ENCODE data around the gene OR2AG1. TPM values are rescaled to one million over a fixed set of nuclear protein-coding genes. Genes with fewer than 3 reads are reported as not detected.

Gene OR2AG1
- total RNA-seq (not detected), polyA plus RNA-seq (ENCODE audit: insufficient read length in 2 of 2) (under 1 TPM in 1 of 2 donors, not detected in 1; 0.05 TPM)
- long read RNA-seq, donor 1 = 0 reads
- long read RNA-seq, donor 2 = 0 reads
- long read RNA-seq, donor 3 = 0 reads
- long read RNA-seq, donor 4 = 0 reads

GRCh38 chr11:6782720-6783119 lies at the start of gene OR2AG1:
Gene OR2AG1, plus strand, starts transcription at chr11:6783020. Its CDS starts 2,018 bp downstream, at chr11:6785038.
- Histone ChIP-seq H3K9me3 (ENCODE audit: control insufficient read depth, insufficient read depth, low read length) (no peaks in the 10 kb centered on the region), H3K27ac (ENCODE audit: low read depth, low read length) (no peak within 1 kb of the TSS), H3K4me3 (ENCODE audit: low read depth, low read length) (no peak within 1 kb of the TSS), H3K27me3 (ENCODE audit: control insufficient read depth, insufficient read depth, low read length) (no peaks in the 10 kb centered on the region), H3K36me3 (ENCODE audit: control insufficient read depth, insufficient read depth, low read length) (no peaks in the 10 kb centered on the region), H3K4me1 (ENCODE audit: control insufficient read depth, insufficient read depth, low read length) (no peaks in the 10 kb centered on the region)
- 61% methylated on average over 2 of the region's 2 CpGs for WGBS (ENCODE audit: insufficient coverage)
- no peak for DNase-seq (ENCODE audit: low read depth in 4 of 6, low spot score in 6 of 6)

GRCh38 chr11:6733326-6734275 lies 49.2 kb upstream of the OR2AG1 start:
- H3K4me3 ChIP-seq (ENCODE audit: low read depth, low read length) = no peak overlapping the region
- no peak for DNase-seq (ENCODE audit: low read depth in 4 of 6, low spot score in 6 of 6)
- WGBS (ENCODE audit: insufficient coverage) = 100% methylated on average over 1 of the region's 3 CpGs

GRCh38 chr11:6734616-6735015 lies 48.2 kb upstream of the OR2AG1 start:
- Histone ChIP-seq H3K36me3 (ENCODE audit: control insufficient read depth, insufficient read depth, low read length) (no peaks in the 10 kb centered on the region), H3K27ac (ENCODE audit: low read depth, low read length) (no peak overlapping the region), H3K9me3 (ENCODE audit: control insufficient read depth, insufficient read depth, low read length) (no peaks in the 10 kb centered on the region), H3K27me3 (ENCODE audit: control insufficient read depth, insufficient read depth, low read length) (no peaks in the 10 kb centered on the region), H3K4me1 (ENCODE audit: control insufficient read depth, insufficient read depth, low read length) (no peaks in the 10 kb centered on the region), H3K4me3 (ENCODE audit: low read depth, low read length) (no peak overlapping the region)
- DNase-seq (ENCODE audit: low read depth in 4 of 6, low spot score in 6 of 6) = no peak
- WGBS (ENCODE audit: insufficient coverage) = no CpG with 5 or more reads among the region's 3 CpGs

More at GRCh38 chr11:6733326-6734275, 49.2 kb upstream of the OR2AG1 start:
- Histone ChIP-seq H3K27ac (ENCODE audit: low read depth, low read length) (no peak overlapping the region), H3K36me3 (ENCODE audit: control insufficient read depth, insufficient read depth, low read length) (no peaks in the 10 kb centered on the region), H3K27me3 (ENCODE audit: control insufficient read depth, insufficient read depth, low read length) (no peaks in the 10 kb centered on the region), H3K9me3 (ENCODE audit: control insufficient read depth, insufficient read depth, low read length) (no peaks in the 10 kb centered on the region), H3K4me1 (ENCODE audit: control insufficient read depth, insufficient read depth, low read length) (no peaks in the 10 kb centered on the region)

GRCh38 chr11:6735306-6735705 lies 47.5 kb upstream of the OR2AG1 start:
- no peaks in the 10 kb centered on the region for H3K9me3 ChIP-seq (ENCODE audit: control insufficient read depth, insufficient read depth, low read length)
- no CpG with 5 or more reads among the region's 3 CpGs for WGBS (ENCODE audit: insufficient coverage)
- peak in 1 of 6 donors; percentile 5 for DNase-seq (ENCODE audit: low read depth in 4 of 6, low spot score in 6 of 6)
- no peaks in the 10 kb centered on the region for H3K4me1 ChIP-seq (ENCODE audit: control insufficient read depth, insufficient read depth, low read length)
- no peak overlapping the region for H3K27ac ChIP-seq (ENCODE audit: low read depth, low read length)
- no peaks in the 10 kb centered on the region for H3K27me3 ChIP-seq (ENCODE audit: control insufficient read depth, insufficient read depth, low read length)
- no peaks in the 10 kb centered on the region for H3K36me3 ChIP-seq (ENCODE audit: control insufficient read depth, insufficient read depth, low read length)
- H3K4me3 ChIP-seq (ENCODE audit: low read depth, low read length) = no peak overlapping the region

GRCh38 chr11:6736495-6737121 lies 46.2 kb upstream of the OR2AG1 start:
- H3K4me3 ChIP-seq (ENCODE audit: low read depth, low read length) = no peak overlapping the region
- no peaks in the 10 kb centered on the region for H3K36me3 ChIP-seq (ENCODE audit: control insufficient read depth, insufficient read depth, low read length)
- no peaks in the 10 kb centered on the region for H3K4me1 ChIP-seq (ENCODE audit: control insufficient read depth, insufficient read depth, low read length)
- DNase-seq (ENCODE audit: low read depth in 4 of 6, low spot score in 6 of 6) = no peak
- no peaks in the 10 kb centered on the region for H3K9me3 ChIP-seq (ENCODE audit: control insufficient read depth, insufficient read depth, low read length)
- WGBS (ENCODE audit: insufficient coverage) = 44% methylated on average over 1 of the region's 3 CpGs
- no peak overlapping the region for H3K27ac ChIP-seq (ENCODE audit: low read depth, low read length)
- H3K27me3 ChIP-seq (ENCODE audit: control insufficient read depth, insufficient read depth, low read length) = no peaks in the 10 kb centered on the region

- Histone ChIP-seq H3K27ac (ENCODE audit: low read depth, low read length) (no peak overlapping the region), H3K36me3 (ENCODE audit: control insufficient read depth, insufficient read depth, low read length) (no peaks in the 10 kb centered on the region), H3K9me3 (ENCODE audit: control insufficient read depth, insufficient read depth, low read length) (no peaks in the 10 kb centered on the region), H3K4me1 (ENCODE audit: control insufficient read depth, insufficient read depth, low read length) (no peaks in the 10 kb centered on the region), H3K27me3 (ENCODE audit: control insufficient read depth, insufficient read depth, low read length) (no peaks in the 10 kb centered on the region), H3K4me3 (ENCODE audit: low read depth, low read length) (no peak overlapping the region)
- DNase-seq (ENCODE audit: low read depth in 4 of 6, low spot score in 6 of 6) = peak in 2 of 6 donors; percentile 45 to 59
- 83% methylated on average over 1 of the region's 2 CpGs for WGBS (ENCODE audit: insufficient coverage)
Measured at GRCh38 chr11:6737872-6738466, 44.9 kb upstream of the OR2AG1 start.

- Histone ChIP-seq H3K4me1 (ENCODE audit: control insufficient read depth, insufficient read depth, low read length) (no peaks in the 10 kb centered on the region), H3K27ac (ENCODE audit: low read depth, low read length) (no peak overlapping the region), H3K27me3 (ENCODE audit: control insufficient read depth, insufficient read depth, low read length) (no peaks in the 10 kb centered on the region), H3K4me3 (ENCODE audit: low read depth, low read length) (no peak overlapping the region), H3K36me3 (ENCODE audit: control insufficient read depth, insufficient read depth, low read length) (no peaks in the 10 kb centered on the region), H3K9me3 (ENCODE audit: control insufficient read depth, insufficient read depth, low read length) (no peaks in the 10 kb centered on the region)
- DNase-seq (ENCODE audit: low read depth in 4 of 6, low spot score in 6 of 6) = no peak
- no CpG with 5 or more reads among the region's 1 CpG for WGBS (ENCODE audit: insufficient coverage)
Measured at GRCh38 chr11:6738590-6738989, 44.2 kb upstream of the OR2AG1 start.

- no peaks in the 10 kb centered on the region for H3K9me3 ChIP-seq (ENCODE audit: control insufficient read depth, insufficient read depth, low read length)
- H3K27me3 ChIP-seq (ENCODE audit: control insufficient read depth, insufficient read depth, low read length) = no peaks in the 10 kb centered on the region
- WGBS (ENCODE audit: insufficient coverage) = 64% methylated on average over 5 of the region's 7 CpGs
- no peaks in the 10 kb centered on the region for H3K36me3 ChIP-seq (ENCODE audit: control insufficient read depth, insufficient read depth, low read length)
- H3K4me3 ChIP-seq (ENCODE audit: low read depth, low read length) = no peak overlapping the region
- peak in 1 of 6 donors; percentile 9 for DNase-seq (ENCODE audit: low read depth in 4 of 6, low spot score in 6 of 6)
- no peak overlapping the region for H3K27ac ChIP-seq (ENCODE audit: low read depth, low read length)
- H3K4me1 ChIP-seq (ENCODE audit: control insufficient read depth, insufficient read depth, low read length) = no peaks in the 10 kb centered on the region
Measured at GRCh38 chr11:6742260-6742659, 40.6 kb upstream of the OR2AG1 start.

- Histone ChIP-seq H3K36me3 (ENCODE audit: control insufficient read depth, insufficient read depth, low read length) (no peaks in the 10 kb centered on the region), H3K27ac (ENCODE audit: low read depth, low read length) (no peak overlapping the region)
Measured at GRCh38 chr11:6745018-6745417, 37.8 kb upstream of the OR2AG1 start.

More at GRCh38 chr11:6745018-6745417, 37.8 kb upstream of the OR2AG1 start:
- Histone ChIP-seq H3K4me1 (ENCODE audit: control insufficient read depth, insufficient read depth, low read length) (no peaks in the 10 kb centered on the region), H3K27me3 (ENCODE audit: control insufficient read depth, insufficient read depth, low read length) (no peaks in the 10 kb centered on the region), H3K4me3 (ENCODE audit: low read depth, low read length) (no peak overlapping the region), H3K9me3 (ENCODE audit: control insufficient read depth, insufficient read depth, low read length) (no peaks in the 10 kb centered on the region)
- no peak for DNase-seq (ENCODE audit: low read depth in 4 of 6, low spot score in 6 of 6)
- WGBS (ENCODE audit: insufficient coverage) = 62% methylated on average over 4 of the region's 4 CpGs
